HT1080 (cell line): ENCODE data around the gene RILPL1. TPM values are rescaled to one million over a fixed set of nuclear protein-coding genes. Genes with fewer than 3 reads are reported as not detected.
"Not testable (repeated sequence)": the region's sequence is repeated elsewhere in the genome, so short reads cannot be mapped to it uniquely, and the experiment has no call there.

Experiments
- DNase-seq: peaks from one replicate; pipeline ENCODE4 v3.0.0-alpha.2; 2015; ENCODE audit warnings: low read depth
- total RNA-seq: library from RNA; depleted of rRNA; stranded (reverse); fragments of >200 nt; shearing (Covaris generic); gene quantifications from 2 replicates; pipeline ENCODE4 v1.2.3, GENCODE V29; 2014

RILPL1 gene
- total RNA-seq, 1 experiment from 2014 or later: 11.7 TPM

- peak; percentile 42 for DNase-seq
Observed at GRCh38 chr12:123471374-123472068, 62.0 kb downstream of the RILPL1 start.

- no peak for DNase-seq
Observed at GRCh38 chr12:123469978-123470377, 63.5 kb downstream of the RILPL1 start.

- DNase-seq: no peak
Observed at GRCh38 chr12:123468786-123469185, 64.7 kb downstream of the RILPL1 start.

GRCh38 chr12:123465084-123465483 lies 68.4 kb downstream of the RILPL1 start:
- DNase-seq: no peak

GRCh38 chr12:123463174-123463573 lies 70.3 kb downstream of the RILPL1 start:
- DNase-seq: not testable (repeated sequence)

- DNase-seq: peak; percentile 83
Observed at GRCh38 chr12:123457980-123458779, 75.3 kb downstream of the RILPL1 start, which contains the start of gene SNRNP35. Gene SNRNP35, plus strand, starts transcription at chr12:123458139. Its CDS starts 7,402 bp downstream, at chr12:123465541.

GRCh38 chr12:123453165-123453564 lies 80.4 kb downstream of the RILPL1 start:
- DNase-seq: no peak

- DNase-seq: not testable (repeated sequence)
Observed at GRCh38 chr12:123452276-123452550, 81.3 kb downstream of the RILPL1 start.

GRCh38 chr12:123450636-123451035 lies 82.9 kb downstream of the RILPL1 start:
- DNase-seq: no peak

- no peak for DNase-seq
Observed at GRCh38 chr12:123449856-123450255, 83.7 kb downstream of the RILPL1 start.

GRCh38 chr12:123449249-123449733 lies 84.2 kb downstream of the RILPL1 start:
- DNase-seq: no peak

- no peak for DNase-seq
Observed at GRCh38 chr12:123446333-123446713, 87.2 kb downstream of the RILPL1 start.

- no peak for DNase-seq
Observed at GRCh38 chr12:123445388-123446332, 87.9 kb downstream of the RILPL1 start.

GRCh38 chr12:123444092-123445026 lies 89.2 kb downstream of the RILPL1 start:
- DNase-seq: no peak

GRCh38 chr12:123442774-123443173 lies 90.7 kb downstream of the RILPL1 start:
- DNase-seq: no peak

GRCh38 chr12:123441523-123442164 lies 91.9 kb downstream of the RILPL1 start:
- DNase-seq: no peak

GRCh38 chr12:123436017-123436964 lies 97.2 kb downstream of the RILPL1 start, which contains the start of gene RILPL2:
Gene RILPL2, minus strand, starts transcription at chr12:123436684. Its CDS starts 264 bp downstream, at chr12:123436420.
- peak; percentile 89 for DNase-seq

- no peak for DNase-seq
Observed at GRCh38 chr12:123435636-123436016, 97.9 kb downstream of the RILPL1 start.

- DNase-seq: no peak
Observed at GRCh38 chr12:123433615-123434014, 99.9 kb downstream of the RILPL1 start.
